Measurements from ENCODE around the gene SLC7A6OS. TPM values are rescaled to one million over a fixed set of nuclear protein-coding genes. Genes with fewer than 3 reads are reported as not detected.

SLC7A6OS gene
- total RNA-seq, 1 donor from 2014 or later, result 23.3 TPM

DNA sequence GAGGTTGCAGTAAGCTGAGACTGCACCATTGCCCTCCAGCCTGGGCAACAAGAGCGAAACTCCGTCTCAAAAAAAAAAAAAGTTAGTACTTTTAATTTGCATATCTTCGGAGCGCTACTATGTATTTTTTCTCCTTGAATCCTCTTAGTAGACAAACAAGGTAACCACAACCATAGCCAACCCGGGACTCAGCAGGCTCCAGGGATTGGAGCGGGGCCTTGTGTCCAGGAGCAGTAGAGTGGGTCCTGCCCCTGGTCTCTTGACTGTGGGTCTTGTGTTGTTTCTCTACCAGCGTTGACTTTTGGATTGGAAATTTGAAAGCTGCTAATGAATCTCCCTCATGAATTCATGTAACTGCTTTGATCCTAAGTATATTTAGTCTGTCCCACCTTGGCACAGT lies 32.4 kb upstream of the SLC7A6OS start:
- Mint-ChIP-seq H3K27me3 (ENCODE audit: low read depth) (no peaks in the 10 kb centered on the region), H3K27ac (no peak overlapping the region), H3K4me3 (no peak overlapping the region), H3K9me3 (no peaks in the 10 kb centered on the region), H3K4me1 (no peaks in the 10 kb centered on the region), H3K36me3 (peaks cover 51% of the 10 kb centered on the region)
- no peak for DNase-seq (ENCODE audit: low spot score in 2 of 2, unreplicated experiment in 2 of 2)
- TF ChIP-seq, protein P1, sequence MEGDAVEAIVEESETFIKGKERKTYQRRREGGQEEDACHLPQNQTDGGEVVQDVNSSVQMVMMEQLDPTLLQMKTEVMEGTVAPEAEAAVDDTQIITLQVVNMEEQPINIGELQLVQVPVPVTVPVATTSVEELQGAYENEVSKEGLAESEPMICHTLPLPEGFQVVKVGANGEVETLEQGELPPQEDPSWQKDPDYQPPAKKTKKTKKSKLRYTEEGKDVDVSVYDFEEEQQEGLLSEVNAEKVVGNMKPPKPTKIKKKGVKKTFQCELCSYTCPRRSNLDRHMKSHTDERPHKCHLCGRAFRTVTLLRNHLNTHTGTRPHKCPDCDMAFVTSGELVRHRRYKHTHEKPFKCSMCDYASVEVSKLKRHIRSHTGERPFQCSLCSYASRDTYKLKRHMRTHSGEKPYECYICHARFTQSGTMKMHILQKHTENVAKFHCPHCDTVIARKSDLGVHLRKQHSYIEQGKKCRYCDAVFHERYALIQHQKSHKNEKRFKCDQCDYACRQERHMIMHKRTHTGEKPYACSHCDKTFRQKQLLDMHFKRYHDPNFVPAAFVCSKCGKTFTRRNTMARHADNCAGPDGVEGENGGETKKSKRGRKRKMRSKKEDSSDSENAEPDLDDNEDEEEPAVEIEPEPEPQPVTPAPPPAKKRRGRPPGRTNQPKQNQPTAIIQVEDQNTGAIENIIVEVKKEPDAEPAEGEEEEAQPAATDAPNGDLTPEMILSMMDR (IDR thresholded peaks at IDR 0.05; ENCODE audit: unreplicated experiment), result no peak

DNA sequence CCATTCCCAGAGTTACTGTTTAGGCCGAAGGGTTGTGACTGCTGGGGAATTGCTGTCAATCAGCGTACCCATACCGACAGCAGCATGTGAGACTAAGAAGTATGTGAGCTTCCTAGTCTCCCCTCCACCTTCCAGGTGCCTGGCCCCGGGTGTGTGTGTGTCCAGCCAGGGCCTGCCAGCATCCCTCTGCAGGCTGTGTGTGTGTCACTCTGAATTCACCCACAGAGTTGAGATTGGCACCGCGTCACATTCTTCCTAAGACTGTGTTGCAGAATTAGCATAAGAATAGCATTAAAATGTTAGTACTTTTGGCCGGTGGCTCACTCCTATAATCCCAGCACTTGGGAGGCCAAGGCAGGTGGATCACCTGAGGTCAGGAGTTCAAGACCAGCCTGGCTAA lies 31.9 kb upstream of the SLC7A6OS start:
- Mint-ChIP-seq H3K27me3 (ENCODE audit: low read depth) (no peaks in the 10 kb centered on the region), H3K27ac (no peak overlapping the region), H3K4me3 (no peak overlapping the region), H3K9me3 (no peaks in the 10 kb centered on the region), H3K4me1 (no peaks in the 10 kb centered on the region), H3K36me3 (peaks cover 50% of the 10 kb centered on the region)
- TF ChIP-seq, protein P1 (IDR thresholded peaks at IDR 0.05; ENCODE audit: unreplicated experiment), result no peak
- DNase-seq (ENCODE audit: low spot score in 2 of 2, unreplicated experiment in 2 of 2), result no peak

GRCh38 chr16:68339214-68339613 lies 28.5 kb upstream of the SLC7A6OS start:
- H3K27me3 Mint-ChIP-seq (ENCODE audit: low read depth), result no peaks in the 10 kb centered on the region
- H3K27ac Mint-ChIP-seq, result no peak overlapping the region
- H3K4me1 Mint-ChIP-seq, result peaks cover 2% of the 10 kb centered on the region
- TF ChIP-seq, protein P1 (IDR thresholded peaks at IDR 0.05; ENCODE audit: unreplicated experiment), result no peak
- H3K4me3 Mint-ChIP-seq, result no peak overlapping the region
- no peaks in the 10 kb centered on the region for H3K9me3 Mint-ChIP-seq
- no peak for DNase-seq (ENCODE audit: low spot score in 2 of 2, unreplicated experiment in 2 of 2)
- H3K36me3 Mint-ChIP-seq, result peaks cover 42% of the 10 kb centered on the region

- Mint-ChIP-seq H3K4me1 (peaks cover 5% of the 10 kb centered on the region), H3K4me3 (no peak overlapping the region), H3K27ac (no peak overlapping the region), H3K9me3 (no peaks in the 10 kb centered on the region), H3K36me3 (peaks cover 45% of the 10 kb centered on the region), H3K27me3 (ENCODE audit: low read depth) (no peaks in the 10 kb centered on the region)
- no peak for DNase-seq (ENCODE audit: low spot score in 2 of 2, unreplicated experiment in 2 of 2)
- TF ChIP-seq, protein P1 (IDR thresholded peaks at IDR 0.05; ENCODE audit: unreplicated experiment), result no peak
These were observed 27.8 kb upstream of the SLC7A6OS start for GRCh38 chr16:68338326-68339119.

- Mint-ChIP-seq H3K9me3 (no peaks in the 10 kb centered on the region), H3K27ac (no peak overlapping the region), H3K36me3 (peaks cover 30% of the 10 kb centered on the region), H3K4me3 (no peak overlapping the region), H3K27me3 (ENCODE audit: low read depth) (no peaks in the 10 kb centered on the region), H3K4me1 (peaks cover 16% of the 10 kb centered on the region)
- DNase-seq (ENCODE audit: low spot score in 2 of 2, unreplicated experiment in 2 of 2), result no peak
- TF ChIP-seq, protein P1 (IDR thresholded peaks at IDR 0.05; ENCODE audit: unreplicated experiment), result no peak
These were observed 24.4 kb upstream of the SLC7A6OS start for GRCh38 chr16:68335175-68335574.

Measured in mesothelial cell of epicardium (in vitro differentiated cells).